Heart right ventricle (tissue), 16 donors: ENCODE measurements around the gene TSC2. TPM values are rescaled to one million over a fixed set of nuclear protein-coding genes. Genes with fewer than 3 reads are reported as not detected.

Experiments used
- ATAC-seq, 8 donors: fragments of 200-7000 bp; cut with Tn5 transposase; one replicate each; pipeline ENCODE4 v1.9.1; 2020; ENCODE audit warnings: mild to moderate bottlenecking in 8 of 8, moderate library complexity in 8 of 8, moderate number of reproducible peaks in 1 of 8
- DNase-seq, 2 donors: peaks; one replicate each; pipeline ENCODE4 v3.0.0-alpha.2; 2020
- H3K27ac ChIP-seq, 10 donors: fragments of 200-600 bp; sonication (generic) in 2 of 10; one replicate each; pipeline versions ENCODE4 v1.5.0 to v1.8.0; 2020 to 2022; ENCODE audit warnings: mild to moderate bottlenecking in 3 of 10
- H3K27me3 ChIP-seq, 7 donors: fragments of 200-600 bp; one replicate each; pipeline ENCODE4 v1.8.0; 2021 to 2022; ENCODE audit warnings: mild to moderate bottlenecking in 2 of 7
- H3K36me3 ChIP-seq, 9 donors: fragments of 200-600 bp; sonication (generic) in 1 of 9; one replicate each; pipeline versions ENCODE4 v1.5.0 to v1.8.0; 2020 to 2022; ENCODE audit warnings: mild to moderate bottlenecking in 2 of 9
- H3K4me1 ChIP-seq, 9 donors: fragments of 200-600 bp; sonication (generic) in 1 of 9; one replicate each; pipeline versions ENCODE4 v1.5.0 to v1.8.0; 2020 to 2022; ENCODE audit warnings: mild to moderate bottlenecking in 4 of 9
- H3K4me3 ChIP-seq, 10 donors: fragments of 200-600 bp; sonication (generic) in 2 of 10; one replicate each; pipeline versions ENCODE4 v1.5.0 to v1.8.0; 2020 to 2022; ENCODE audit warnings: mild to moderate bottlenecking in 7 of 10, moderate library complexity in 2 of 10
- H3K9me3 ChIP-seq, 11 donors: fragments of 200-600 bp in 10 of 11; sonication (generic) in 2 of 11; one replicate each; pipeline versions ENCODE4 v1.5.0 to v1.8.0; 2013 to 2022; ENCODE audit warnings: mild to moderate bottlenecking in 2 of 11, control low read depth in 1 of 11, moderate library complexity in 1 of 11
- WGBS, 2 donors: extraction: QIAGEN DNeasy Blood & Tissue Kit; methylation state at CpG; one replicate each; pipeline ENCODE4 v1.1.7; 2013; ENCODE audit warnings: inconsistent platforms in 1 of 2; 5-methylcytosine and 5-hydroxymethylcytosine counted together
- intact Hi-C, 10 donors: fragments of 100-400 bp; cut with DNase I; formaldehyde crosslinking; loops; one replicate each; pipeline versions ENCODE4 v1.11.1 to v1.14.2; 2022
- polyA plus RNA-seq, 2 donors: library from polyadenylated mRNA; stranded (reverse); fragments of 200-250 nt; gene quantifications; one replicate each; pipeline ENCODE4 v1.2.3, GENCODE V29; 2013
- total RNA-seq, 10 donors: library from RNA; stranded (reverse); fragmentation: NEBNext Ultra II Directional in 3 of 10; extraction: Animal tissue kit (Norgen Biotek cat#: 25700) in 3 of 10; gene quantifications; one replicate each; pipeline versions ENCODE4 v1.2.1 to v1.2.4, GENCODE V29; 2021 to 2023
- TF ChIP-seq, protein P1 (sequence below), 9 donors: fragments of 200-600 bp; sonication (generic) in 2 of 9; IDR thresholded peaks; one replicate each; pipeline versions ENCODE4 v1.5.0 to v1.8.0; 2021 to 2022; ENCODE audit warnings: antibody characterized with exemption in 9 of 9, mild to moderate bottlenecking in 5 of 9, moderate library complexity in 1 of 9
- donor health status: Arrhythmogenic right ventricular cardiomyopathy.
- donor health status: ischemic (EF 13 %, LVEDD 7.1; RV severe dilation, severe dysfunction).
- donor health status: healthy with polysubstance abuse.
- donor health status: DM: no; HTN: yes; CAD: no.
- donor health status: DM: no; HTN: no; CAD: no.
- donor health status: ischemic (EF 25% LVEDD 6.9; RV normal size, moderate dysfunction).
- donor health status: ischemic (EF 25% LVEDD 5.7; RV mildly dilated, moderate dysfunction).
- donor health status: healthy.
- donor health status: DM: yes; HTN: yes; CAD: no.
- donor health status: Ischemic cardiomyopathy.
- donor health status: ischemic (EF 35%, LVEDD 5.7; RV mildly dilated, moderate dysfunction).
- donor health status: nonischemic (EF 11% LVEDD 7.7; RV severe dilation, severe dysfunction).
- donor health status: DM: yes; HTN: yes; CAD: no.
- donor health status: PGD.
- donor health status: ischemic (EF 29% LVEDD 5.4; RV normal size, mild dysfunction).
- donor health status: nonischemic (EF 23%, LVEDD 6.1; RV moderate dilation, normal function).

The TSC2 gene
- total and polyA plus RNA-seq, 12 donors, result 28.8 to 87.0 (median 71.5) TPM

GRCh38 chr16:2064368-2064945 lies 16.7 kb downstream of the TSC2 start:
- Histone ChIP-seq H3K27me3 (no peaks in the 10 kb centered on the region), H3K27ac (no peak overlapping the region), H3K4me1 (no peaks in the 10 kb centered on the region), H3K9me3 (no peaks in the 10 kb centered on the region), H3K36me3 (peaks cover 0 to 98% (median 53%) of the 10 kb centered on the region in 9 donors), H3K4me3 (no peak overlapping the region)
- 94 to 96% methylated on average over 16 of the region's 16 CpGs for WGBS, 2 donors
- TF ChIP-seq, protein P1, sequence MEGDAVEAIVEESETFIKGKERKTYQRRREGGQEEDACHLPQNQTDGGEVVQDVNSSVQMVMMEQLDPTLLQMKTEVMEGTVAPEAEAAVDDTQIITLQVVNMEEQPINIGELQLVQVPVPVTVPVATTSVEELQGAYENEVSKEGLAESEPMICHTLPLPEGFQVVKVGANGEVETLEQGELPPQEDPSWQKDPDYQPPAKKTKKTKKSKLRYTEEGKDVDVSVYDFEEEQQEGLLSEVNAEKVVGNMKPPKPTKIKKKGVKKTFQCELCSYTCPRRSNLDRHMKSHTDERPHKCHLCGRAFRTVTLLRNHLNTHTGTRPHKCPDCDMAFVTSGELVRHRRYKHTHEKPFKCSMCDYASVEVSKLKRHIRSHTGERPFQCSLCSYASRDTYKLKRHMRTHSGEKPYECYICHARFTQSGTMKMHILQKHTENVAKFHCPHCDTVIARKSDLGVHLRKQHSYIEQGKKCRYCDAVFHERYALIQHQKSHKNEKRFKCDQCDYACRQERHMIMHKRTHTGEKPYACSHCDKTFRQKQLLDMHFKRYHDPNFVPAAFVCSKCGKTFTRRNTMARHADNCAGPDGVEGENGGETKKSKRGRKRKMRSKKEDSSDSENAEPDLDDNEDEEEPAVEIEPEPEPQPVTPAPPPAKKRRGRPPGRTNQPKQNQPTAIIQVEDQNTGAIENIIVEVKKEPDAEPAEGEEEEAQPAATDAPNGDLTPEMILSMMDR (IDR thresholded peaks at IDR 0.05), result no peak
- ATAC-seq (no peak), DNase-seq (no peak)
- intact Hi-C loops, result loop anchor here in 1 of 10 donors (10.0 kb wide), 1 partner anchor 50 kb away; the partner anchor contains the start of gene NPW

GRCh38 chr16:2066139-2066538 lies 18.4 kb downstream of the TSC2 start:
- WGBS, 2 donors, result 98 to 99% methylated on average over 11 of the region's 11 CpGs
- Histone ChIP-seq H3K36me3 (peaks cover 0 to 98% (median 48%) of the 10 kb centered on the region in 9 donors), H3K9me3 (no peaks in the 10 kb centered on the region), H3K4me3 (no peak overlapping the region), H3K4me1 (no peaks in the 10 kb centered on the region), H3K27me3 (no peaks in the 10 kb centered on the region), H3K27ac (no peak overlapping the region)
- no peak for ATAC-seq
- no peak for DNase-seq
- TF ChIP-seq, protein P1 (IDR thresholded peaks at IDR 0.05), result no peak
- intact Hi-C loops, result loop anchor here in 1 of 10 donors (10.0 kb wide), 1 partner anchor 51 kb away; the partner anchor contains the start of gene NPW

DNA sequence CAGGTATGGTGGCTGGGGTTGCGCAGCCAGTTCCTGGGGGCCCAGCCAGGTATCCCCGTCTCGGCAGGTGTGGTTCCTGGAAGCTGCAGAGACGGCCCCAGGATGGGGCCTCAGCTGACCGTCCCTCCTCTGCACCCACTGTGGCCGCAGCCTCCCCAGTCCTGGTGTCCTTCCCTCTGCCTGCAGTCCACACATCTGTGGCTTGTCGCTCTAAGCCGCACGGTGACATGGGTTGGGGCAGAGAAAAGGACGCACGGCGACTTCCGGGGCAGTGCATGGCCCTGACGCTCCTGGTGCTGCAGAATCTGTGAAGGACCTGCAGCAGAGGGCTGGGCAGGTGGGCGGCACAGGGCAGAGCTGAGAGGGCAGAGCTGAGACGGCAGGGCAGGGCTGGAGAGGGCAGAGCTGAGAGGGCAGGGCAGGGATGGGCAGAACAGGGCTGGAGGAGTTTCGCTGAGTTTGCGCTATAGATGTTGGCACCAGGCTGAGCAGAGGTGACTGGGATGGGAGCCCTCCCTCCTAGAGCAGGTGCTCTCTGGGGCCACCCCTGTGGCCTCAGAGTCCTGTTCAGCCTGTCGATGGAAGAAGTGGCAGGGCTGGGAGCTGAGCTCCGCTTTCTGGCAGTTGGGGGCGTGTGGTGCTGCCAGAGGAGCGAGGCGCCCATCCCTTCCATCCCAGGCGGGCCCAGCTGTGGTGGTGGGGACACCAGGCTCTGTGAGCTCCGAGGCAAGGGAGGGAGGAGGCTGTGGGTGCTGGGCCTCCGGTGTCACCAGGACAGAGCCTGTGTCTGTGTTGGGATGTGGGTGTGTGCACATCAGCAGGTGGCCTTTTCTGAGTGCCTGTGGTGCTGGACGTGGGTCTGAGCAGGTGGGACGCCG lies 23.0 kb downstream of the TSC2 start:
- H3K9me3 ChIP-seq, result no peaks in the 10 kb centered on the region
- 94 to 95% methylated on average over 27 to 29 of the region's 29 CpGs for WGBS, 2 donors
- H3K4me1 ChIP-seq, result no peaks in the 10 kb centered on the region
- H3K27ac ChIP-seq, result no peak overlapping the region
- ATAC-seq (peak in 3 of 8 donors; percentile 5 to 11 (median 7)), DNase-seq (no peak)
- H3K27me3 ChIP-seq, result no peaks in the 10 kb centered on the region
- H3K36me3 ChIP-seq, result peaks cover 0 to 99% (median 43%) of the 10 kb centered on the region in 9 donors
- TF ChIP-seq, protein P1 (IDR thresholded peaks at IDR 0.05), result no peak
- no peak overlapping the region for H3K4me3 ChIP-seq
- intact Hi-C loops, result no loop called here

DNA sequence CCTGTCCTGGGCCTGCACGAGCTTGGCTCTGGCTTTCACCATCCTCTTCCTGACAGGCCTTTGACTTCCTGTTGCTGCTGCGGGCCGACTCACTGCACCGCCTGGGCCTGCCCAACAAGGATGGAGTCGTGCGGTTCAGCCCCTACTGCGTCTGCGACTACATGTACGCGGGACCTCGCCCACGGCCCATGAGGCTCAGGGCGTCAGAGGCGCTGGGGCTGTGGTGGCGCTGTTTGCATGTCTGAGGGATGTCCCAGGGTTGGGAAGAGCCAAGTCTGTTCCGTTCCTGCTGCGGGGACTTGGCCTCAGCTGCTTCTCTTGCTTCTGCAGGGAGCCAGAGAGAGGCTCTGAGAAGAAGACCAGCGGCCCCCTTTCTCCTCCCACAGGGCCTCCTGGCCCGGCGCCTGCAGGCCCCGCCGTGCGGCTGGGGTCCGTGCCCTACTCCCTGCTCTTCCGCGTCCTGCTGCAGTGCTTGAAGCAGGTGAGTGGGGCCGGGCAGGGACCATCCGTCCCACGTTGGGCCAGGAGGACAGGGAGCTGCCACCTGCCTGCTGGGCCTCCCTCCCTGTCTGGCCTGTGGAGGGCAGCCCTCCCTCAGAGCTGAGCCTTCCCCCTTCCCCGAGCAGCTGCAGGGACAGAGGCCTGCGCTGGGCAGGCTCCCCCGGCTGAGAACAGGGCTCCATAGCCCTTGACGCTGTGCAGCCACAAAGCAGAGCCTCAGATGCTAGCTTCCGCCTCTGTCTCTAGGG lies 23.8 kb downstream of the TSC2 start:
- ATAC-seq, result peak in 5 of 8 donors; percentile 8 to 24 (median 14)
- TF ChIP-seq, protein P1 (IDR thresholded peaks at IDR 0.05), result no peak

More for the DNA sequence above, 23.8 kb downstream of the TSC2 start:
- Histone ChIP-seq H3K9me3 (no peaks in the 10 kb centered on the region), H3K4me1 (no peaks in the 10 kb centered on the region), H3K36me3 (peaks cover 0 to 99% (median 46%) of the 10 kb centered on the region in 9 donors), H3K4me3 (no peak overlapping the region), H3K27ac (no peak overlapping the region), H3K27me3 (no peaks in the 10 kb centered on the region)
- 78 to 83% methylated on average over 33 to 34 of the region's 34 CpGs for WGBS, 2 donors
- intact Hi-C loops, result no loop called here
- DNase-seq, result no peak
